SK-N-MC (cell line): Measurements from ENCODE around the gene SLC1A2.

Experiments
- DNase-seq: peaks from one replicate; pipeline ENCODE4 v3.0.0-alpha.2; 2011; ENCODE audit warnings: low read depth, low spot score
- H3K27ac ChIP-seq: fragments of 200-600 bp; sonication (generic); 2 replicates; pipeline ENCODE4 v1.5.1; 2016; ENCODE audit warnings: mixed run types
- H3K36me3 ChIP-seq: fragments of 200-600 bp; sonication (generic); 2 replicates; pipeline ENCODE4 v1.6.1; 2017; ENCODE audit warnings: antibody characterized with exemption, low read length, mixed read lengths; ENCODE audit not compliant: insufficient read depth
- H3K4me3 ChIP-seq: fragments of 200-600 bp; sonication (generic); 2 replicates; pipeline ENCODE4 v1.5.1; 2016
- H3K9ac ChIP-seq: fragments of 200-600 bp; sonication (generic); 2 replicates; pipeline ENCODE4 v1.8.0; 2017; ENCODE audit warnings: mixed run types, mixed read lengths; ENCODE audit not compliant: insufficient read length
- H3K9me3 ChIP-seq: fragments of 200-600 bp; sonication (generic); 2 replicates; pipeline ENCODE4 v1.6.1; 2017; ENCODE audit warnings: low read depth, mild to moderate bottlenecking, antibody characterized with exemption, low read length, moderate library complexity, mixed read lengths
- EZH2 ChIP-seq: fragments of 200-600 bp; sonication (generic); IDR thresholded peaks from one replicate; pipeline ENCODE4 v1.6.1; 2017; ENCODE audit warnings: antibody characterized with exemption
- FOXP2 ChIP-seq: optimal IDR thresholded peaks from 2 replicates; pipeline ENCODE3; 2011; ENCODE audit warnings: mild to moderate bottlenecking, moderate library complexity; ENCODE audit not compliant: insufficient read depth; ENCODE audit errors: extremely low read length, control extremely low read depth
- POLR2AphosphoS5 ChIP-seq: IDR thresholded peaks from 2 replicates; pipeline ENCODE4 v1.6.1; 2012; ENCODE audit warnings: mild to moderate bottlenecking, low read depth, low read length, borderline replicate concordance

Gene SLC1A2

GRCh38 chr11:35389897-35390465 is 29.4 kb downstream of the SLC1A2 start:
- DNase-seq = no peak
- no peak overlapping the region for H3K4me3 ChIP-seq
- H3K36me3 ChIP-seq = no peaks in the 10 kb centered on the region
- H3K9ac ChIP-seq = no peak overlapping the region
- TF ChIP-seq EZH2 (no peak), FOXP2 (no peak), POLR2AphosphoS5 (no peak)
- no peak overlapping the region for H3K27ac ChIP-seq
- H3K9me3 ChIP-seq = no peaks in the 10 kb centered on the region

- no peaks in the 10 kb centered on the region for H3K9me3 ChIP-seq
- no peak for DNase-seq
- TF ChIP-seq EZH2 (no peak), POLR2AphosphoS5 (no peak), FOXP2 (no peak)
- no peak overlapping the region for H3K9ac ChIP-seq
- H3K27ac ChIP-seq = no peak overlapping the region
- no peak overlapping the region for H3K4me3 ChIP-seq
- H3K36me3 ChIP-seq = no peaks in the 10 kb centered on the region
Observed at GRCh38 chr11:35389112-35389511, 30.2 kb downstream of the SLC1A2 start.

- H3K36me3 ChIP-seq = no peaks in the 10 kb centered on the region
- no peak overlapping the region for H3K27ac ChIP-seq
- TF ChIP-seq POLR2AphosphoS5 = no peak
- TF ChIP-seq FOXP2 = no peak
- no peak for TF ChIP-seq EZH2
- no peaks in the 10 kb centered on the region for H3K9me3 ChIP-seq
- no peak for DNase-seq
- H3K9ac ChIP-seq = no peak overlapping the region
- no peak overlapping the region for H3K4me3 ChIP-seq
Observed at GRCh38 chr11:35388061-35388460, 31.3 kb downstream of the SLC1A2 start.

- no peaks in the 10 kb centered on the region for H3K9me3 ChIP-seq
- H3K9ac ChIP-seq = no peak overlapping the region
- no peak overlapping the region for H3K4me3 ChIP-seq
- no peaks in the 10 kb centered on the region for H3K36me3 ChIP-seq
- DNase-seq = no peak
- H3K27ac ChIP-seq = no peak overlapping the region
- TF ChIP-seq FOXP2 (no peak), POLR2AphosphoS5 (no peak), EZH2 (no peak)
Observed at GRCh38 chr11:35387111-35387982, 32.0 kb downstream of the SLC1A2 start.

GRCh38 chr11:35383953-35384352 is 35.4 kb downstream of the SLC1A2 start:
- H3K9me3 ChIP-seq = no peaks in the 10 kb centered on the region
- no peak for TF ChIP-seq EZH2
- no peak for TF ChIP-seq POLR2AphosphoS5
- TF ChIP-seq FOXP2 = no peak
- no peak overlapping the region for H3K9ac ChIP-seq
- no peak overlapping the region for H3K4me3 ChIP-seq
- H3K27ac ChIP-seq = no peak overlapping the region
- DNase-seq = no peak
- no peaks in the 10 kb centered on the region for H3K36me3 ChIP-seq

- TF ChIP-seq FOXP2 (no peak), EZH2 (no peak), POLR2AphosphoS5 (no peak)
- Histone ChIP-seq H3K9me3 (no peaks in the 10 kb centered on the region), H3K27ac (no peak overlapping the region), H3K9ac (no peak overlapping the region), H3K36me3 (no peaks in the 10 kb centered on the region), H3K4me3 (no peak overlapping the region)
- no peak for DNase-seq
Observed at GRCh38 chr11:35381709-35382322, 37.5 kb downstream of the SLC1A2 start.

GRCh38 chr11:35380603-35381002 is 38.8 kb downstream of the SLC1A2 start:
- Histone ChIP-seq H3K9ac (no peak overlapping the region), H3K36me3 (no peaks in the 10 kb centered on the region), H3K4me3 (no peak overlapping the region), H3K27ac (no peak overlapping the region), H3K9me3 (no peaks in the 10 kb centered on the region)
- TF ChIP-seq POLR2AphosphoS5 = no peak
- TF ChIP-seq EZH2 = no peak
- no peak for TF ChIP-seq FOXP2
- DNase-seq = no peak

GRCh38 chr11:35377262-35377661 is 42.1 kb downstream of the SLC1A2 start:
- no peaks in the 10 kb centered on the region for H3K9me3 ChIP-seq
- H3K27ac ChIP-seq = no peak overlapping the region
- DNase-seq = no peak
- TF ChIP-seq EZH2 = no peak
- no peak for TF ChIP-seq FOXP2
- TF ChIP-seq POLR2AphosphoS5 = no peak
- H3K36me3 ChIP-seq = no peaks in the 10 kb centered on the region
- H3K4me3 ChIP-seq = no peak overlapping the region
- no peak overlapping the region for H3K9ac ChIP-seq
